Breast epithelium (tissue), 4 donors: ENCODE data around the gene PMFBP1. TPM values are rescaled to one million over a fixed set of nuclear protein-coding genes. Genes with fewer than 3 reads are reported as not detected.

Experiments used
- DNase-seq, 2 donors: peaks; one replicate each; pipeline ENCODE4 v3.0.0-alpha.2; 2019; ENCODE audit warnings: low spot score in 2 of 2
- H3K27ac ChIP-seq, 2 donors: fragments of 200-600 bp; sonication (generic) in 1 of 2; one replicate each; pipeline ENCODE4 v1.5.1; 2016 to 2019; ENCODE audit warnings: mild to moderate bottlenecking in 1 of 2
- H3K27me3 ChIP-seq, 2 donors: fragments of 200-600 bp; sonication (generic) in 1 of 2; one replicate each; pipeline versions ENCODE4 v1.5.1 to v1.6.0; 2017 to 2019; ENCODE audit warnings: control low read depth in 1 of 2, mild to moderate bottlenecking in 1 of 2
- H3K36me3 ChIP-seq: fragments of 200-600 bp; one replicate; pipeline ENCODE4 v1.5.1; 2019
- H3K4me1 ChIP-seq, 2 donors: fragments of 200-600 bp; sonication (generic); one replicate each; pipeline ENCODE4 v1.5.1; 2016 to 2019; ENCODE audit warnings: control low read depth in 1 of 2
- H3K4me3 ChIP-seq, 3 donors: fragments of 200-600 bp; sonication (generic); 1 replicate in 2 of 3; 2 replicates in 1 of 3; pipeline ENCODE4 v1.5.1; 2016 to 2019; ENCODE audit warnings: mild to moderate bottlenecking in 3 of 3, moderate library complexity in 2 of 3
- H3K9me3 ChIP-seq, 2 donors: fragments of 200-600 bp; sonication (generic) in 1 of 2; one replicate each; pipeline ENCODE4 v1.5.1; 2016 to 2019; ENCODE audit warnings: control low read depth in 1 of 2
- CTCF ChIP-seq, 3 donors: fragments of 450-650 bp; IDR thresholded peaks; one replicate each; pipeline ENCODE4 v1.5.1; 2016 to 2017; ENCODE audit warnings: antibody characterized with exemption in 3 of 3, mild to moderate bottlenecking in 3 of 3, moderate library complexity in 3 of 3
- POLR2A ChIP-seq: fragments of 450-650 bp; IDR thresholded peaks from one replicate; pipeline ENCODE4 v1.6.1; 2016; ENCODE audit warnings: antibody characterized with exemption, mild to moderate bottlenecking, moderate library complexity
- POLR2AphosphoS5 ChIP-seq, 3 donors: sonication (generic); formaldehyde crosslinking; IDR thresholded peaks; one replicate each; pipeline ENCODE4 v1.6.1; 2017; ENCODE audit warnings: antibody characterized with exemption in 3 of 3
- intact Hi-C: fragments of 100-400 bp; cut with DNase I; formaldehyde crosslinking; loops from one replicate; pipeline ENCODE4 v1.15.1; 2023; ENCODE audit warnings: low total_unique reads
- total RNA-seq, 3 donors: library from RNA; depleted of rRNA; stranded (reverse); fragments of >200 nt; gene quantifications; one replicate each; pipeline ENCODE4 v1.1.0, GENCODE V29; 2016

PMFBP1 gene
- total RNA-seq: 1 to 10 TPM in 2 of 3 donors, under 1 TPM in 1; 0.33 to 2.2 (median 1.8) TPM

DNA sequence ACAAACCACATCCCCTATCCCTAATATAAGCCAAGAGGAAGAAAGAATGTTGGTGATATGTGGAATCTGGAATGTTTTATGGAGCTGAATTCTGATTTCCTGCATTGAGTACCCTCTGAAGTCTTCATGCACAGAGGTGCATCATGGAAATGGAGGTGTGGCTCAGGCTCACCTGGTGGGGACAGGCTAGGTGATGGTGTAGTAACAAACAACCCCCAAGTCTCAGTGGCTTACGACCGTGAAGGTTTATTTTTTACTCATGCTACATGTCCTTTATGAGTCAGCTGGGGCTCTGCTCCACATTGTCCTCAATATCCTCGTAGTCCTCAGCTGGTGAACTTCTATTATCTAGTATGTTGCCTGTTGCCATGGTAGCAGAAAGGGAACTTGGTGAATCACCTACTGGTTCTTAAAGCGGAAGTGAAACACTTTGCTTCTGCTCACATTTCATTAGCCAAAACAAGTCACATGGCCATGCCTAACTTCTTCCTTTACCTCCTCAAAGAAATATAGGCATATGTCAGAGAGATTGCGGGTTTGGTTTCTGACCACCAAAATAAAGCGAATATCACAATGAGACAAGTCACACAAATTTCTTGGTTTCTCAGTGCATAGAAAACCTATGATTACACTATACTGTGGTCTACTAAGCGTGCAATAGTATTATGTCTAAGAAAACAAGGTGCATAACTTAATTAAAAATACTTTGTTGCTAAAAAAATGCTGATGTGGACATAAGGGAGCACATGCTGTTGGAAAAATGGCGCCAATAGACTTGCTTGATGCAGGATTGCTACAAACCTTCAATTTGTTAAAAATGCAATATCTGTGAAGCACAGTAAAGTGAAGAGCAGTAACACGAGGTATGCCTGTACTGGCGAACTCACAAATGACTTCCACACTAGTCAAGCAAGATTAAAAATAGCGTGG lies at the start of gene PMFBP1:
Gene PMFBP1, minus strand, starts transcription at position 51 of the 930 bp plus-strand sequence. CDS start 947 bp downstream, outside the sequence.
- intact Hi-C loops: no loop called here
- peak in 1 of 2 donors; percentile 18 for DNase-seq
- Histone ChIP-seq H3K9me3 (no peaks in the 10 kb centered on the region), H3K4me3 (no peak within 1 kb of the TSS), H3K27me3 (no peaks in the 10 kb centered on the region), H3K36me3 (no peaks in the 10 kb centered on the region), H3K4me1 (no peaks in the 10 kb centered on the region), H3K27ac (no peak within 1 kb of the TSS)
- no peak for TF ChIP-seq POLR2A
- TF ChIP-seq CTCF (IDR thresholded peaks at IDR 0.05): no peak
- no peak for TF ChIP-seq POLR2AphosphoS5 (IDR thresholded peaks at IDR 0.05)

DNA sequence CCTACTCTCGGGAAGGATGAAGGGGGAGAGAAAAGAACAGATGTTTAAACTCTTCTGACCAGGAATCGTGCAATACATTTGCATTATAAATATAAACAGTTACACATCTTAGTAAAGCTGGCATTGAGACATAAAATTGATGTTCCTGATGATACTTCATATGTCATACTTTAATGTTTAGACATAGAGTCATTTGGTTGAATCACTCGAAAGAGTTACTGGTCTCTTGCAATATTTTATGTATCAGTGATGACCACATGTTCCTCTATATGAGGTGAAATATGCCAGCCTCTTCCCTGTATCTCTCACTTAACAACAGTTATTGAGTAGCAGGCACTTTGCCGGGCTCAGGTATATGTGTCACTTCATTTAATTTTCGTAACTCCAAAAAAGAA lies 49.7 kb upstream of the PMFBP1 start:
- Histone ChIP-seq H3K27ac (no peak overlapping the region), H3K36me3 (no peaks in the 10 kb centered on the region), H3K9me3 (no peaks in the 10 kb centered on the region), H3K4me3 (no peak overlapping the region), H3K4me1 (no peaks in the 10 kb centered on the region), H3K27me3 (no peaks in the 10 kb centered on the region)
- no peak for TF ChIP-seq POLR2AphosphoS5 (IDR thresholded peaks at IDR 0.05)
- no peak for TF ChIP-seq CTCF (IDR thresholded peaks at IDR 0.05)
- no peak for TF ChIP-seq POLR2A
- no peak for DNase-seq
- intact Hi-C loops: loop anchor here (10.0 kb wide), 1 partner anchor 1603 kb away; no protein-coding TSS in a partner anchor

DNA sequence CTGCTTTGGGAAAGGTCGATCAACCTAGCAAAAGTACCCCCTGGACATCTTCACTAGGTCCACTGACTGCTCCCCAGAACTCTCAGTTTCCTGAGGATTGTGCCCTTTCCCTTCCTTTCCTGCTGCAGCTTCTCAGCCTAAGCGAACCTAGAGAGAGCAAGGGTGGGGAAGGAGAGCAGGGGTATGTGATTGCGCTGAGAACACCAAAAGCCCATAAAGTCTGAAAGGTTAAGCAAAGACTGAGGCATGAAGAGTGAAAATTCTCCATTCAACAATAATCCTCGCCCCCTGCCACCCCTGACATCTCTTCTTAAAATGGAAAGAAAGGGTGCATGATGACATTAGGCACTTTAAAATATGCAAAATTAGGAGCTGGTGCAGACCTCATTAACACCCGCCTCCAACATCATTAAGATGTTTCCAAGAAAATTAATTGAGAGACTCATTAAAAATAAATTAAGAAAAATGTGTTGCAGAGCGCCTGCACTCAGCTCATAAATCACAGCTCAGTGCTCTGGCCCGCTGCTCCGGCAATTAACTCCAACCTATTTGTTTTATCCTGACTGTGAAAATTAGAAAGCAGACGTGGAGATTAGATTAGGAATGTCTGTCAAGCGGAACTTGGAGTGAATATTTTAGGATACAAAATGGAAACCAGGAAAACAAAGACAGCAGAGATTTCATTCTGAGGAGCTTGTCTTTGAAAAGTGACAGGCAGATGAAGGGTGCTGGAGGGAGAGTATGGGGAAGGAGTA lies 49.1 kb upstream of the PMFBP1 start:
- TF ChIP-seq POLR2AphosphoS5 (IDR thresholded peaks at IDR 0.05) (no peak), POLR2A (no peak)
- DNase-seq: no peak
- no peak overlapping the region for H3K27ac ChIP-seq
- no peak overlapping the region for H3K4me3 ChIP-seq
- H3K4me1 ChIP-seq: no peaks in the 10 kb centered on the region
- intact Hi-C loops: loop anchor here (10.0 kb wide), 1 partner anchor 1604 kb away; no protein-coding TSS in a partner anchor
- H3K27me3 ChIP-seq: no peaks in the 10 kb centered on the region
- H3K9me3 ChIP-seq: no peaks in the 10 kb centered on the region
- no peaks in the 10 kb centered on the region for H3K36me3 ChIP-seq

DNA sequence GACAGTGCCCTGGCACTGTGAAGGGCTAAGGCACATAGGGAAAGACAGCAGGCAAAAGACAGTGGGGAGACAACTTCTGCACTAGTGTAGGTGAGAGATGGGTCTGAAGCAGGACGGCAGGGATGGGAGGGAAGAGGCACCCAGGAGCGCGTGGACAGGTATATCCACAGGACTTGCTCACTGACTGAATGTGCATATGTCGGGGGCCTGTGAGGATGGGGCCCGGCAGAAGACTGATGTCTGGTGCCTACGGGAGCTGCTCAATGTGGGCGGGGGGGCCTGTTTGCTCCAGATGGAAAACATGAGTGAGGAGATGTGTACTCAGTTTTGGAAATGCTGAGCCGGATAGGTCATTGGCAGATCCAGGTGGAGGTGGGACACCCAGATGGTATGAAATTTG lies 47.3 kb upstream of the PMFBP1 start:
- no peaks in the 10 kb centered on the region for H3K4me1 ChIP-seq
- no peaks in the 10 kb centered on the region for H3K9me3 ChIP-seq
- H3K4me3 ChIP-seq: no peak overlapping the region
- intact Hi-C loops: no loop called here
- no peaks in the 10 kb centered on the region for H3K27me3 ChIP-seq
- no peak overlapping the region for H3K27ac ChIP-seq
- H3K36me3 ChIP-seq: no peaks in the 10 kb centered on the region
- DNase-seq: no peak
- TF ChIP-seq POLR2A (no peak), CTCF (IDR thresholded peaks at IDR 0.05) (no peak), POLR2AphosphoS5 (IDR thresholded peaks at IDR 0.05) (no peak)

- Histone ChIP-seq H3K4me3 (no peak overlapping the region), H3K9me3 (no peaks in the 10 kb centered on the region), H3K36me3 (no peaks in the 10 kb centered on the region), H3K27me3 (no peaks in the 10 kb centered on the region), H3K4me1 (no peaks in the 10 kb centered on the region), H3K27ac (no peak overlapping the region)
- intact Hi-C loops: no loop called here
- no peak for DNase-seq
- TF ChIP-seq POLR2A (no peak), POLR2AphosphoS5 (IDR thresholded peaks at IDR 0.05) (no peak), CTCF (IDR thresholded peaks at IDR 0.05) (no peak)
Measured at GRCh38 chr16:72216767-72217166, 44.8 kb upstream of the PMFBP1 start.
